GM12801 (cell line): ENCODE data around the gene TPTE2.

Experiments
- TF ChIP-seq, protein P1 (sequence below): IDR thresholded peaks from one replicate; pipeline ENCODE4 v1.5.1; 2011; ENCODE audit warnings: control low read depth; ENCODE audit not compliant: insufficient read length; ENCODE audit errors: extremely low read depth

Gene TPTE2

DNA sequence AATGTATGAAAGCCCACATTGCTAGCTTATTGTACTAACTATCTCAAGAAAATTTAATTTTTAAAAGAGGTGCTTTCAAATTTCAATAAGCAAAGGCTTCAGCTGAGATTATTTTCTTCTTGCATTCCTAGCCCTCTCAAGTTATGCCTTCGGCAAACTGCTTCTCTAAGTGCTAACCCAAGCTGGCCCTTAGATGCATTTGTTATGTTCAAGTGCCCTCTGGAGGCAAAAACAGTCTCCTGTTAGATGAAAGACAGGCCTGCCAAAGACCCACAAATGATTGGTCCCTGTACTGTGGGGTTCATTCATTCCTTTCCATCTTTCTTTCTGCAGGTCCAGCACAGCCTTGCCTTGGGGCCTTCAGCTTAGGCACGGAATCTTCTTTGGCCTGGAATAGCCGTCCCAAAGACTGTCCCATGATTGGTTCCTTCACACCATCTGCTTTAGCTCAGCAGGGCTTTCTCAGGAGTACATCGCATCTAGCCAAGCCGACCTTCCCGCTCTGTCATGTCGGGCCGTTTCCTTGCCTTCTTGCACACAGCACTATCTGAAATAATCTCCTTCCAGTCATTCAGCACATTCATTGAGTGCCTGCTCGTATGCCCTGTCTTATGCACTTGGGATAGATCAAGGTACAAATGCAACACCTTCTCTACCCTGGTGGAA lies 26.4 kb upstream of the TPTE2 start:
- TF ChIP-seq, protein P1, sequence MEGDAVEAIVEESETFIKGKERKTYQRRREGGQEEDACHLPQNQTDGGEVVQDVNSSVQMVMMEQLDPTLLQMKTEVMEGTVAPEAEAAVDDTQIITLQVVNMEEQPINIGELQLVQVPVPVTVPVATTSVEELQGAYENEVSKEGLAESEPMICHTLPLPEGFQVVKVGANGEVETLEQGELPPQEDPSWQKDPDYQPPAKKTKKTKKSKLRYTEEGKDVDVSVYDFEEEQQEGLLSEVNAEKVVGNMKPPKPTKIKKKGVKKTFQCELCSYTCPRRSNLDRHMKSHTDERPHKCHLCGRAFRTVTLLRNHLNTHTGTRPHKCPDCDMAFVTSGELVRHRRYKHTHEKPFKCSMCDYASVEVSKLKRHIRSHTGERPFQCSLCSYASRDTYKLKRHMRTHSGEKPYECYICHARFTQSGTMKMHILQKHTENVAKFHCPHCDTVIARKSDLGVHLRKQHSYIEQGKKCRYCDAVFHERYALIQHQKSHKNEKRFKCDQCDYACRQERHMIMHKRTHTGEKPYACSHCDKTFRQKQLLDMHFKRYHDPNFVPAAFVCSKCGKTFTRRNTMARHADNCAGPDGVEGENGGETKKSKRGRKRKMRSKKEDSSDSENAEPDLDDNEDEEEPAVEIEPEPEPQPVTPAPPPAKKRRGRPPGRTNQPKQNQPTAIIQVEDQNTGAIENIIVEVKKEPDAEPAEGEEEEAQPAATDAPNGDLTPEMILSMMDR, result no peak

- TF ChIP-seq, protein P1, result no peak
These were observed 25.7 kb upstream of the TPTE2 start for GRCh38 chr13:19586904-19587634.

GRCh38 chr13:19581675-19582074 lies 20.3 kb upstream of the TPTE2 start:
- TF ChIP-seq, protein P1, result no peak

DNA sequence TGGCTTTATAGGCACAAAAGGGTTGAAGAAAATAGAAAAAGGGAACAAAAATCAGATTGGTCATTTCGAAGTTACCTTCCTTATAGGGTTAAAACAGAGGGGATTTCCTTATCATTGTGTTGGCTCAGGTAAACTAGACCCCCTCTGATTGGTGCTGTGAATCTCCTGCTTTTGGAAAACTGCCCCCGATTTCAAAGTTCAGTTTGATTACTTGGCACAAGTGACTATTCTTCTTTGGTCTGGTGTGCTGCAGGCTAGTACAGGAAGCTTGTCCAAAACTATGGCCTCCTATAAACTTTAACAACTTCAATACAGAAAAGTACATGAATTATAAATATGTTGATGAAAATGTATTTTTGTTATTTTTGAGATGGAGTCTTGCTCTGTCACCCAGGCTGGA lies 13.9 kb upstream of the TPTE2 start:
- TF ChIP-seq, protein P1, result no peak

- TF ChIP-seq, protein P1, result no peak
These were observed 11.9 kb upstream of the TPTE2 start for GRCh38 chr13:19573120-19573716.

DNA sequence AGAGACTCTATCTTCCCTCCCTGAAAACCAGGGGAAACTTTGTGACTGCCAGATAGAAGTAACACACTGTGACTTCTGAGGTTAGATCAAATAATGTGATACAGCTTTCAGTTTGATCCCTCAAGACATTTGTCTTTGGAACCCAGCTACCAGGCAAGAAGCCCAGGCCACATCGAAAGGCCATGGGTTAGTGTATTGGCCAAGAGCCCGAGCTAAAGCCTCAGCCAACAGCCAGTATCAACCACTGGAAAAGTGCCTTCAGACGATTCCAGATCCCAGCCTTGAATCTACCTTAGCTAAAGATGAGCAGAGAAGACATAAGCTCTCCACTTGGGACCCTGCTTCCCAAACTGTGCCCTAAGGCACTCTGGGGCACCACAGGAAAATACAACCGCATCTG lies 10.9 kb upstream of the TPTE2 start:
- TF ChIP-seq, protein P1, result no peak

DNA sequence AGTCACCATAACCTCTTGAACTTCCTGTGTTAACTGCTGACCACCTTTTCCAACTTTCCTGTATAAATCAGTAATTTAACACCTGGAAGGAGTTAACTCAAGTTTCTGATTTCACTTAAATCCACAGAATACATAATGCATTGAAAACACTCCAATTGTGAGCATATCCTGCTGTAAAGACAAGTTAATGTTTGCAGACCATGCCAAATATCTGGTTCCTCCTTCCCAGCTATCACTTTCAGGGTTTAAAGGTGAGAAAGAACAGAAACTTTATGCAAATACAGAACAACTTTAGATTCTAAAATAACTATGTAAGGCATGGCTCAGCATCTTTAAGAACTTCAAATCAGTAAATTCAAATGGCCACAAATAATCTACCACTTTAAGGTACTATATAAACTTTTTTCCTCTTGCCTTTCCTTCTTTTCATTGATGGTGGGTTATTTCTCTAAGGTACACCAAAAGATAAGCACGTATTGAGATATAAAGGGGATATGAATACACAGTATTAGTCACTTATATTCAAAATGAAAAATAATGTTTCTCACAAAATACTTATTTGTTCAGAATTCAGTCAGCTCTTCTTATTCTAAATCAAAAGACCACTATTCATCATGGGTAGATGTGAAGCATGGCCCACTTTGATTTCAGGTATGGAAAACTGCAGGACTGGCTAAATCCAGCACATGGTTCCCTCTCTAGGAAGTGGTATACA lies 6.6 kb upstream of the TPTE2 start:
- TF ChIP-seq, protein P1, result no peak
